ENCODE measurements around the gene MKRN2OS.
A peak's percentile ranks its signal among the peaks of the same experiment; 100 is the strongest.
"Not testable (repeated sequence)": the region's sequence is repeated elsewhere in the genome, so short reads cannot be mapped to it uniquely, and the experiment has no call there.

The MKRN2OS gene

DNA sequence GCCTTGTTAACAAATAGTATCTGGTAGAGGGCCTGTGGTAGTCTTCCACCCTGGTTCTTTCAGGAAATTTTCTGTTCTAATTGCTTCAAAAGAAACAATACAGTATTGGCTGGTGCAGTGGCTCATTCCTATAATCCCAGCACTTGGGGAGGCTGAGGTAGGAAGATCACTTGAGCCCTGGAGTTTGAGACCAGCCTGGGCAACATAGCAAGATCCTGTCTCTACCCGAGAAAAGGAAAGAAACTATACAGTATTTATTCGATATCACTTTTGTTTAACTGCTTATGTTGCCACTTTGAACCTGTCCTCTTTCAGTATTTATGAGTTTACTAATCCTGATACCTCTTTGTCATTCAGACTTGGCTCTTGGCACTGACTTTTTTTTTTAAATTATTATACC is 16.1 kb upstream of the MKRN2OS start:
- no peak for DNase-seq (ENCODE audit: low spot score)

DNA sequence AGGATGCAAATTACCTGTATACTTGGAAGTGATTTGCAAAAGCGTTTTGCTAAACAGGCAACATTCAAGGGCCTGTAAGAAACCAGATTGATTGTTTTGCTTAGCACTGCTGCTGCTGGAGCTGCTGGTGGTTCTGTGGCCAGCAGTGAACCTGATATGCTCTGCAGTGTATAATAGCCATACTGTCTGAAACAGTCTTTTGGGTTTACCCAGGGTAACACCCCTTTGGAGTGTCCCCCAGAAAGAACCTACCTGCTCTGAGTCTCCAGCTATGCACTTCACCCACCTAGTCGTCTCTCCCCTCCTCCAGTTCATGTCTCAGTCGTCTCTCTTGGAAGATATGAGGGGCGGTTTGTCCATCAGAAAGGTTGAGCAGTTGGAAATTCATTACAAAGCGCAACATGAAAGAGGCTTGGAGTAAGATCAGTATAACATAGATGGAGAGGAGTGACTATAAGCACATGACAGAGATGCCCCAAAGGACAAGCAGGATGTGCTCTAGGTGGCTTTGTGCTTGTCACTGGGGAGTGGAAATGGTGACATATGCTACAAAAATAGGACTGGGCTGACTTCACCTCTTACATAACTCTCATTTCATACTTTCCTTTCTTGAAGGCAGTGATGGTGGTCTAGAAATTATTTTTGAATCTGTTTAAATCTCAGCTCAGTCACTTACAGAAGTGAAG is 15.3 kb upstream of the MKRN2OS start:
- DNase-seq (ENCODE audit: low spot score): no peak

DNA sequence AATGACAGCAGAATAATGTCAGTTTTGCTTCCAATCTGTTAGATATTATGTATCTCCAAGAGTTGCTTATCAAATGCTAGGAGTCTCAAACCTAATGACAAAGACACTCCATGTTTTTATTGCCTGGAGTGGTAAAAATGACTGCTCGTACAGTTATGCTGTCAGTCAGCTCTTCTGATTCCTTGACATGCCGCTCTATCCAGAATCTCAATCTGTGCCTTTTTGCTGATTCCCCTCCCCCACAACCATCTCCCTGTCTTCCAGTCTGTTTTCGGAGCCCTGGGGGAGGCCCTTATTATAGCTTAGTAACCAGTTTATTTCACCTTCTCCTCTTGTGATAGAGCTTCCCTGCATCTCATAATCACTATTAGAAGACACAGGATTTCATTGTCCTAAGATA is 14.2 kb upstream of the MKRN2OS start:
- no peak for DNase-seq (ENCODE audit: low spot score)

DNA sequence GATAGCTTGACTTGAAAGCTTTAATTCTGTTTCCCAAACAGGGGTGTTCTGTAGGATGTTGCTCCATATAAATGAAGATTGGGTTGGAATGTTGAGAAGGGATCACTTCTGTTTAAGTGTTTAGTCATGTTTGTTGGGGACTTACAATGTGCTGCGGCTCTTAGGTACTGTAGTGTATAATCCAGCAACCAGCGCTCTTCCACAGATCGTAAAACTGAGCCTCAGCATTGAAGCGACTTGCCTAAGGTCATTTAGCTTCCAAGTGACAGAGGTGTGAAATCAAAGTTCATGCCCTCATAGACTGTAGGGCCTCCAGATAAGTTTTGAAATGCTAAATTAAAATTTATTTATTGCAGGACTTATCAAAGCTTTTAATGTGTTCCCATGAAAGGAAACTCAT is 13.4 kb upstream of the MKRN2OS start:
- DNase-seq (ENCODE audit: low spot score): no peak

DNA sequence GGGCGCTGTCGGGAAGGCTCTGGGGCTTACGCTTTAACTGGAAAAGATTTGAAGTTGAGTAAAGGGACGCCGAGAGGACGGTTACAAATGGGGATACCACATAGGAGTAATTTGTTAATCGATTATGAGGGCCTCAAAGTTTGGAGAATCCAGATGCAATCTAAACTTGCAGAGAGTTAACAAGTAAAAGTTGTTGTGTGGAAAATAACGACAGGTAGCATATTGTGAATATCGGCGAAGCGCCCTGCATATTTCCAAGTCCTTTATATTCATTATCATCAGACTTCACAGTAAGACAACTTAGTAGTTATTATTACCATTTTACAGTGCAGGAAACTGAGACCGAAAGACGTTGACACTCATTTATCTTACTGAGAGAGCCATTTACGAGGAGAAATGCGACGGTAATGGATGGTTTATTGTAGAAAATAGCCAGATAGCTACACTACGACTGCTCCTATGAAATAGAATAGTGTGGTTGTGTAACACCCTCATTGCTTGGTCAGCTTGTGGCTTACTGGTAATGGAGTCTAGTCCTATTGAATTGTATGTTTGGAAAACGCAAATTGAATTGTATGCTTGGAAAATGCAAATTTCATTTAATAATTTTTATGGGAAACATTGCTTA is 12.3 kb upstream of the MKRN2OS start:
- no peak for DNase-seq (ENCODE audit: low spot score)

DNA sequence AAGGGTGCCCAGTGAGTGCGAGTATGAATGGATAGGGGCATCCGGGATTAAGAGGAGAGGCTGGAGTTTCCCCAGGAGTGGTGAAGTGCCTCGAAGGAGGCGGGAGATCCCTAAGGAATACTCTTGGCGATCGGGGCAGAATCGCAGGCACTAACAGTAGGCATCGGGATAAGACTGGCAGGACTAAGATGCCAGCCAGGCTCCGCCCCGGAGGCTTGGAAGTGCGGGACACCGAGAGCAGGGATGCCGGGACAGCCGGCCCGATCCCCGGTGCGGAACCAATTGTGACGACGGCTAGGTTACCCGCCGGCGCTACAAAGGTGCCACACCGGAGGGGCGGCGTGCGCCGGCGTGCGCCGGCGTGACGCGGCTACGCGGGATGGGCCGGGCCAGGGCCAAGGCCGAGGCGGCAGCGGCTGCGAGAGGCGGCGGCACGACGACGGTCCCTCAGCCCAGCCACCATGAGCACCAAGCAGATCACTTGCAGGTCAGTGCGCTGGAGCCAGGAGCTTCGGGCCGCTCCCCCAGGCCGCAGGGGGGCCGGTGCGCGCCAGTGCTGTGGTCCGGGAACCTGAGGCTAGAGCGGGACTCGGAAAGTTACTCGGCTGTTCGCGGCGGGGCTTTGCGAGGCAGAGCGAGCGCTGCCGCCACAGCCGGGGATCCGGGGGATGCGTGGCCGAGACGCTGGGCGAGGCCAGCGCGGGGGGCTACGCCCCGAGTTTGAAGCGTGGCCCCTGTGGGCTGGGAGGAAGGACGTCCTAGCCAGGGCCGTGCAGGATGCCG is 11.6 kb upstream of the MKRN2OS start, which contains the start of gene MKRN2:
Gene MKRN2, plus strand, starts transcription at position 398 of the 783 bp plus-strand sequence. Its CDS starts 64 bp downstream, at position 462.
- peak; percentile 86 for DNase-seq (ENCODE audit: low spot score)

DNA sequence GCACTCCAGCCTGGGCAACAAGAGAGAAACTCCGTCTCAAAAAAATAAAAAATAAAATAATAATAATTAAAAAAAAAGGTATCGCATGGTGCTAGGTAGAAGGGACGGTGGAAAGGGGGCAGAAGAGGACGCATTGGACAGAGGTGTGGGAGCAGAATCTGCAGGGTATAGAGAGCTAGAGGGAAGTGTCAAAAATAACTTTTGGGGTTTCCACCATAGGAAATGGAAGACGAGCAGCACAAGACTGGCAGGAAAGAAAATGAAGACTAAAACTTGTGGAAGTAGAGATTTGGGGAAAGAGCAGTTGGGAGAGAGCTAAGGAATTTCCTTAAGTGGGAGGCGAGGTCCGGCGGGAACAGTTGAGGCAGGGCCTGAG is 11.0 kb upstream of the MKRN2OS start:
- DNase-seq (ENCODE audit: low spot score): peak; percentile 5

DNA sequence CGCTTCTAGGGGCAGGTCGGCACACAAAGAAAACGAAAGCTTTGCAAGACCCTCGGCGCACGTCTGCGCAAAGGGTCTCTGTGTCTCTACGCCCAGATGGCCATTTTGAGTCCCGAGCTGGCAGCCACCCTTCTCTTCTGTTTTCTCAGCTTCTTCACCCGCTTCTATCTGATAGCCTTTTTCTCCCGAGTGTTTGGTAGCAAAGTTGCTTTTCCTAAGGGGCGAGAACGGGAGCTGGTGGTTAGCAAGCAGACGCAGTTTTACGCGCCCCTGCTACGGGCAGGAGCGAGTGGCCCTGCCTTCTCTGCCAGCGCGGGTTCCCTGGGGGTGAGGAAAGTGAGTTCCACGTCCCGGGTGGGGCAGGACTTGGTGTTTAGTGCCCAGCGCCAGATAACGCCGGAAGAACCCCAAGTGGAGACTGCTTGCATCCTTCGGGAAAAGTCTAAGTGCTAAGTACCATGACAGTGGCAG is 8.7 kb upstream of the MKRN2OS start:
- no peak for DNase-seq (ENCODE audit: low spot score)

DNA sequence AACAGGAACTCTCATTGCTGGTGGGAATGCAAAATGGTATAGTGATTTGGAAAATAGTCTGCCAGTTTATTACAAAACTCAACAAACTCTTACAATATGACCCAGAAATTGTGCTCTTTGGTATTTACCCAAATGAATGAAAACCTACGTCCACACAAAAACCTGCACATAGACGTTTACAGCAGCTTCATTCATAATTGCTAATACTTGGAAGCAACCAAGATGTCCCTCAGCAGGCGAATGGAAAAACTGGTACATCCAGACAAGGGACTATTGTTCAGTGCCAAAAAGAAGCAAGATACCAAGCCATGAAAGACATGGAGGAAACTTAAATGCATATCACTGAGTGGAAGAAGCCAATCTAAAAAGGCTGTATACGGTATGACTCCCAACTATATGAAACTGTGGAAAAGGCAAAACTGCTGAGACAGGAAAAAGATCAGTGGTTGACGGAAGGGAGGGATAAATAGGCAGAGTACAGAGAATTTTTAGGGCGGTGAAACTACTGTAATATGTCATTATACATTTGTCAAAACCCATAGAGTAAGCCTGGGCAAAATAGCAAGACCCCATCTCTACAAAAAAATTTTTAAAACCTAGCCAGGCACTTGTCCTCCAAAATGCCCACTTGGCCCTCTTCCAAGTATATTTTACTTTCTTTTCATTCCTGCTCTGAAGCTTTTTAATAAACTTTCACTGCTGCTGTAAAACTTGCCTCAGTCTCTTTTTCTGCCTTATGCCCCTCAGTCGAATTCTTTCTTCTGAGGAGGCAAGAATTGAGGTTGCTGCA is 4.9 kb upstream of the MKRN2OS start:
- DNase-seq (ENCODE audit: low spot score): no peak

DNA sequence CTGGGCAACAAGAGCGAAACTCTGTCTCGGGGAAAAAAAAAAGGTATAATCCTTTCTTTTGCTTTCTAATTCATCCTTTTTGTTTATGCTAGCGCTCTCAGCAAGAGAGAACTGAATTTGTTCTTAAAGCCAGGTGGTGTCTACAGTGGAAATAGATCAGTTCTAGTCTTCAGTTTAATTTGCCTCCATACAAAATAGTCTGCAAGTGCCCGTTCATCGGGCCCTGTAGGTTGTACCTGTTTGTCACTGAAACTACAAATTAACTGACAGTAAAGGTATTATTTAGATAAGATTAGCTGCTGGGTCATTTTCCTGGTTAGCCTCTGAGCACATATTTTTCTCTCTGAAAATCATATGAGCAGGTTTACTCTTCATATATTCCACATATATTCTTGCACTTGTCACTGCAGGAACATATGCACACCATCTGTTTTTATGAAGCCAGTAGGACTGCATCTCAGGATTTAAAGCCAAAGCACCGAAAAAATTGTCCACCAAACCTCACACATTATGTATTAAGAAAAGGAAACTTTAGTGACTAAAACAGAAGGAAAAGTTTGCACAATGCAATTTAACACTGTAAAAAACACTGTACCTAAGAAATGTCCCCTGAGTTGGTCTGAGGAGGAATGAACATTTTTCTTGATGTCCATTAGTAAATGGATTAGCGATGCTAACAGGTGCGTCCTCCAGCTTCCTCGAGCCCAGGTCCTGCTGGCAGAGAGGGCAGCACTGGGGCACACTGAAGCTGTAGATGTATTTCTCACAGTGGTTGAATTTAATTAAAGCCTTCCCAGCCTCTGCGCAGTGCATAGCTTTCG is 437 bp downstream of the MKRN2OS start:
- DNase-seq (ENCODE audit: low spot score): no peak

DNA sequence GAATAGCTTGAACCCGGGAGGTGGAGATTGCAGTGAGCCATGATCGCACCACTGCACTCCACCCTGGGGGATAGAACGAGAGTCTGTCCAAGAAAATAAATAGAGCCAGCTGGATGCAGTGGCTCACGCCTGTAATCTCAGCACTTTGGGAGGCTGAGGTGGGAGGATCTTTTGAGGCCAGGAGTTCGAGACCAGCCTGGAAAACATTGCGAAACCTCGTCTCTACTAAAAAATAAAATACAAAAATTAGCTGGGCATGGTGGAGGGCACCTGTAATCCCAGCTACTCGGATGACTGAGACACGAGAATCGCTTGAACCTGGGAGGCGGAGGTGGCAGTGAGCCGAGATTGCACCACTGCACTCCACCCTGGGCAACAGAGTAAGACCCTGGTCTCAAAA is 1.8 kb downstream of the MKRN2OS start:
- not testable (repeated sequence) for DNase-seq (ENCODE audit: low spot score)

DNA sequence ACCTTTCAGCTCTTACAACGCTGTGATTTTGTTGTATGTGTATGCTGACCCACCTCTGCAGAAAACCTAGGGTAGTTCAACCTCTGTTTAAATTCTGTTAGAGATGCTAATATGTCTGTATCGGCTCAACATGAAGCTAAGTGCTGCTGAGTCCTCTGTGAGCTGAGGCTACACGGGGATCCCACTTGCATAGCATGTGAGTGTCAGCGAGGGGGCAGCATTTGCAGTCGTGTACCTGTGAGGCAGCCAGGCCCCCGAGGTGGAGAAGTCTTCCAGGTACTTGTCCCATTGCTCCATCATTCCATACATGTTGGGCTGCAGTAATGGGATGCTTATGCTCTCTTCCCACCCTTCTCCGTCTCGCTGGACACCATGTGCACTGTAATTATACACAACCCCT is 3.7 kb downstream of the MKRN2OS start:
- DNase-seq (ENCODE audit: low spot score): no peak

DNA sequence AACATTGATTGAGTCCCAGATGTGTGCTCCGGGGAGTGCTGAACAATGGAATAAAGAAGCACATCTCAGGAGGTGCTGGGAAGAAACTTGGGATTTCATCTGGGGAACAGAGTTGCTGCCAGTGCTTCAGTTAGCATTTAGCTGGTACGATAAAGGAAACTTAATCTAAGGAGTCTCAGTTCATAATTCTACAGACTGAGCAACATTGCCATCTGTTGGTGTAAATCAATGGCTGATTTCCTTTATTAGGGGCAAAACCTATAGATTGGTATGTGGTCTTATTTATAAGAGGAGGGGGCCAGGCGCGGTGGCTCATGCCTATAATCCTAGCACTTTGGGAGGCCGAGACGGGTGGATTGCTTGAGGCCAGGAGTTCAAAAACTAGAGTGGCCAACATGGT is 8.9 kb downstream of the MKRN2OS start:
- no peak for DNase-seq (ENCODE audit: low spot score)

DNA sequence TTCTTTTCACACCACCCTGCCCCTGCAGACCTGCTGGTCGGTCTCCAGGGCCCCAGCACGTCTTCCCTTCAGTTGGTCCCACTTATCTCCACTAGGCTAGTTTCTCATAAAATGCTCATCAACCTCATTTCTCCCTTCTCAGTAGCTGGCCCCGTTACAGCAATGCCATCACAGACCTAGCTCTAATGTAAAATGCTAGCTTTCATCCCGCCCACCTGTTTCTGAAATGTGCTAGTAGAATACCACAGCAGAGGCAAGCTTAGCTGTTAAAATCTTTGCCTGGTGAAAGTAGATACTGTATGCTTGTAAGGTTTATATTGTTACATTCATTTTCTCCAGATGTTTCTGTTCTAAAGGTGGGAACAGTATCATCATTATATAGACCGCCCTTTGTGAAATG is 13.1 kb downstream of the MKRN2OS start:
- DNase-seq (ENCODE audit: low spot score): no peak

DNA sequence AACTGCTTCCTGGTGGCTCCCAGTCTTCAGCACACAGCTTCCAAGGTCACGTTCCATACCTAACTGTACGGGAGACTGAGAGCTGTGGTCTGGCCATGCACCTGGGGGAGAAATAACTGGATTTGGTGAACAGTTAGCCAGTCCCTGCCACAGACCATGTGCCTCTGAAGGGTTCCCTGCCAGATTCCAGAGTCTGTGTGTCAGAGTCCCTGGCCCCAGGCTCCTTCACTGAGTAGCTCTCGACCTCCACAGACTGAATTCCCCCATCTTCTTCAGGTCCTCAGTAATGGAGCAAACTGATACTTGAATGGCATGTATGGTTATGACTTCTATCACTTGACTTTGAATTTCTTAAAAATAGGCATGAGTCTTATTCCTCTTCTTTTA is 17.5 kb downstream of the MKRN2OS start:
- DNase-seq (ENCODE audit: low spot score): no peak

DNA sequence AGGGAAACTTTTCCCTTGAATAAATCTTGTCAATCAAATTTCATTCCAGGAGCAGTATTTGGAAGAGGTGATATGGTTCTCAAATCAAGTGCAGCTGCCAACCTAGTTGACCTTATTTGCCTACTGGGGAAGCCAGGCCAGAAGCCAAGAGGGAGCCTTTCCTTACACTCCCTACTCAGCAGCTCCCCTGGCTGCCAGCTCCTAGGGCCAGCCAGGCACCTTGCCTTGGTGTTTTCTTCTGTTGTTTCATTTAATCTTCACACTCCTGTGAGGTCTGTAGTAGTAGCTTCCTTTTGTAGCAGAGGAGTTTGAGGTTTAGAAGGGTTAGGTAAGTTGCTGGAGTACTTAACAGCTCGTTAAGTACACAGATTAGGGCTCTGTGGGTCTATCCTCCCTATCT is 22.6 kb downstream of the MKRN2OS start:
- no peak for DNase-seq (ENCODE audit: low spot score)

DNA sequence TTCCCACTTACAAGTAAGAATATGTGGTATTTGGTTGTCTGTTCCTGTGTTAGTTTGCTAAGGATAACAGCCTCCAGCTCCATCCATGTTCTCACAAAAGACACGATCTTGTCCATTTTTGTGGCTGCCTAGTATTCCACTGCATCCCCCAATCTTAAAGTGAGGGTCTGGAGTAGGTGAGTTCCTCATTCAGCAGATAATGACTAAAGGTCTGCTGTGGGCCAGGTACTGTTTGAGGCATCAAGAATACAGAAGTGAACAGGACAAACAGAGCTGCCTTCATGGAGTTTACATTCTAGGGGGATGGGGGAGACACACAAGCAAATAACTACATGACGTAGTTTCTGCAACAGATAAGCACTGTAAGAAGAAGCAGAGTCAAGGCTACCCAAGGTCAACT is 24.3 kb downstream of the MKRN2OS start:
- no peak for DNase-seq (ENCODE audit: low spot score)

DNA sequence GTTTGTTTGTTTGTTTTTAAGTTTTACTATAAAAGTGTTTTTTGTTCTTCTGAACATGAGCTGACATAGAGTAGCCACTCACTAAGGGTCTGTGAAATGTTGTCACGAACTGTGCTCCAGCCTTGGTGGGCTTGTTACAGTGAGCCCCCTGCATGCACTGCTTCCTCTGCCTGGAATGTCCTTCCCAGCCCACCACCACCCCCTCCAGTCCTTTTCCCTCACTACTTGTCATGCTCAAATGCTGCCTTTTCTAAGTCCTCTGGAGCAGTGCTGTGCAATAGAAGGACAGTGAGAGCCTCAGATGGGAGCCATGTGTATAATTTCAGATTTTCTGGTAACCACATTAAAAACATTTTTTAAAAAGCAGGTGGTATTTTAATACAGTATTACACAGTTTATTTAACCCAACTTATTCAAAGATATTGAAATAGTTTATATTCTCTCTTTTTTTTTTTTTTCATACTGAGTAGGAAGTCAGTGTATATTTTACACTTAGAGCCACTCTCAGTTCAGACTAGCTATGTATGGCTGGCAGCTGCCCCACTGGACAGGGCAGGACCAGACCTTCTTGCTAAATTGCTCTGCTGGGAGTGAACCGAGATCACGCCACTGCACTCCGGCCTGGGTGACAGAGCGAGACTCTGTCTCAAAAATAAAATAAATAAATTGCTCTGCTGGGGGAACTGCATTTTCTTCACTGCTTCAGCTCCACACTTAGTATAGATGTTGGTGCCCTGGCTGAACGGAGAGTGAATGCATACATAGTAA is 26.9 kb downstream of the MKRN2OS start:
- DNase-seq (ENCODE audit: low spot score): no peak

DNA sequence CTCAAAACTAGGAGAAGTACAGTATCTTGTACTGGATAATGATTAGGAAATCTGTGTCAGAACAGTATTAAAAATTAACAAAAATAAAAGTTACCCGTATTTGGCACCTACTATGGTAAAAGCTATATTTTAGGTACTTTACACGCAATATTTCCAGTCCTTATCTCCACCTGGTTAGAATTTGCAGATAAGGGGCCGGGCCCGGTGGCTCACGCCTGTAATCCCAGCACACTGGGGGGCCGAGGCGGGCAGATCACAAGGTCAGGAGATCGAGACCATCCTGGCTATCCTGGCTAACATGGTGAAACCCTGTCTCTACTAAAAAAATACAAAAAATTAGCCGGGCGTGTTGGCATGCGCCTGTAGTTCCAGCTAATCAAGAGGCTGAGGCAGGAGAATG is 28.4 kb downstream of the MKRN2OS start:
- DNase-seq (ENCODE audit: low spot score): no peak

DNA sequence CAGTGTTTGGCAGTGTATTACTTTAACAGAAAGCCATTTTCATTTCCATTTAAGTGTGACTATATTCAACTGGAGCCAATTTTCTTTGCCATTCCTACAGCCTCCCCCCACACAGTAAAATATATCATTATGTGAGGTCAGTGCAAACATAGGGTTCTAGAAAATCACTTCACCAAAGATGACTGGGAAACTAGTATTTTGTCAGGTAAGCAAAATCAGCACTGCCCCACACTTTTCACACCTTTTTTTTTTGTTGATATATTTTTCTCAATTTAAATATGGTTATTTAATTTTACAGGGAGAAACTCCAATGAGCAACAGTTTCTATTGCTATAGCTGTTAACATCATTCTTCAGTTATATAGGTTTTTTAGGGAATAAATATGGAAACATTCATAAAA is 29.7 kb downstream of the MKRN2OS start:
- DNase-seq (ENCODE audit: low spot score): no peak

Measured in CD4-positive, alpha-beta T cell treated with Interleukin-2 at 100 ng/mL for 4 hours (primary cell).